A549 (cell line): ENCODE results near the gene LAIR1. TPM values are rescaled to one million over a fixed set of nuclear protein-coding genes. Genes with fewer than 3 reads are reported as not detected.

Source experiments
- ATAC-seq, 2 experiments: fragments of 200-7000 bp in 1 of 2; fragments of >200 bp in 1 of 2; cut with Nextera tagmentation in 1 of 2; cut with Tn5 transposase in 1 of 2; 3 replicates each; pipeline versions ENCODE4 v1.8.0 to v1.9.1; 2018 to 2020; ENCODE audit warnings: mild to moderate bottlenecking in 1 of 2, moderate library complexity in 1 of 2
- CTCF ChIA-PET: fragments of 300-600 bp; sonication (Branson Sonifier 250); formaldehyde crosslinking; extraction: SDS; loops from one replicate; lab custom pipeline; 2021; ENCODE audit warnings: antibody characterized with exemption, inconsistent platforms; lab: Yijun Ruan, JAX
- POLR2A ChIA-PET: fragments of 350-600 bp; formaldehyde crosslinking; extraction: SDS; loops from one replicate; lab custom pipeline; 2021; ENCODE audit warnings: antibody characterized with exemption, inconsistent platforms; lab: Yijun Ruan, JAX
- DNase-seq, 2 experiments: peaks; one replicate each; pipeline versions ENCODE4 v3.0.0 to v3.0.0-alpha.2; 2011 to 2016; ENCODE audit warnings: low read depth in 1 of 2, low spot score in 1 of 2
- FAIRE-seq: peaks from 2 replicates; lab custom pipeline; 2011; peaks lifted over from hg19 to GRCh38; lab: Jason Lieb, UNC
- H3K27ac ChIP-seq, 2 experiments: fragments of >200 bp; sonication (Bioruptor Twin); formaldehyde crosslinking; 3 replicates each; pipeline ENCODE4 v1.5.1; 2016 to 2017
- H3K4me1 ChIP-seq: fragments of >200 bp; sonication (Bioruptor Twin); formaldehyde crosslinking; 3 replicates; pipeline ENCODE4 v1.6.1; 2016
- H3K4me2 ChIP-seq: fragments of >200 bp; sonication (Bioruptor Twin); formaldehyde crosslinking; 3 replicates; pipeline ENCODE4 v1.6.1; 2016
- H3K4me3 ChIP-seq: fragments of >200 bp; sonication (Bioruptor Twin); formaldehyde crosslinking; 3 replicates; pipeline ENCODE4 v1.5.1; 2016
- H3K9me3 ChIP-seq: fragments of >200 bp; sonication (Bioruptor Twin); formaldehyde crosslinking; 3 replicates; pipeline ENCODE4 v1.6.1; 2016
- CBX2 ChIP-seq: fragments of 200-600 bp; sonication (generic); IDR thresholded peaks from 2 replicates; pipeline ENCODE4 v1.6.1; 2016; ENCODE audit warnings: low read depth, mild to moderate bottlenecking, borderline replicate concordance
- CHD2 ChIP-seq: fragments of 150-350 bp; IDR thresholded peaks from 2 replicates; pipeline ENCODE4 v1.6.1; 2014; ENCODE audit warnings: low read length; ENCODE audit not compliant: partially characterized antibody
- EHF ChIP-seq: fragments of 250-450 bp; sonication (Bioruptor Pico); IDR thresholded peaks from 2 replicates; pipeline ENCODE4 v1.5.0; 2020; ENCODE audit warnings: mild to moderate bottlenecking
- EHMT2 ChIP-seq: fragments of 200-600 bp; sonication (generic); IDR thresholded peaks from 2 replicates; pipeline ENCODE4 v1.6.1; 2016; ENCODE audit warnings: antibody characterized with exemption, low read depth, mild to moderate bottlenecking, moderate library complexity
- EP300 ChIP-seq, 2 experiments: fragments of >200 bp; sonication (Bioruptor Twin); formaldehyde crosslinking; IDR thresholded peaks; 2 replicates in 1 of 2; 3 replicates in 1 of 2; pipeline ENCODE4 v1.6.1; 2016 to 2017
- FOSB ChIP-seq: fragments of 250-450 bp; sonication (Bioruptor Pico); IDR thresholded peaks from 2 replicates; pipeline ENCODE4 v1.5.0; 2020; ENCODE audit warnings: mild to moderate bottlenecking, moderate library complexity
- FOSL2 ChIP-seq, 2 experiments: fragments of 450-650 bp in 1 of 2; fragments of >200 bp in 1 of 2; sonication (Bioruptor Twin) in 1 of 2; formaldehyde crosslinking; IDR thresholded peaks; 2 replicates each; pipeline versions ENCODE4 v1.5.0 to v1.6.1; 2016 to 2020; ENCODE audit warnings: mild to moderate bottlenecking in 1 of 2, moderate library complexity in 1 of 2
- FOXS1 ChIP-seq: fragments of 250-450 bp; sonication (Bioruptor Pico); IDR thresholded peaks from 2 replicates; pipeline ENCODE4 v1.5.0; 2020; ENCODE audit warnings: mild to moderate bottlenecking, moderate library complexity
- GATA3 ChIP-seq: IDR thresholded peaks from 2 replicates; pipeline ENCODE4 v1.6.1; 2012; ENCODE audit warnings: borderline replicate concordance
- JUN ChIP-seq, 2 experiments: fragments of >200 bp; sonication (Bioruptor Twin); formaldehyde crosslinking; IDR thresholded peaks; 2 replicates in 1 of 2; 3 replicates in 1 of 2; pipeline ENCODE4 v1.6.1; 2016 to 2017
- MAFK ChIP-seq: fragments of 450-650 bp; IDR thresholded peaks from 2 replicates; pipeline ENCODE4 v1.6.1; 2014; ENCODE audit not compliant: partially characterized antibody
- MYC ChIP-seq: IDR thresholded peaks from 2 replicates; pipeline ENCODE4 v1.6.1; 2012; ENCODE audit warnings: mild to moderate bottlenecking, inconsistent platforms, low read length, improper control_type of control experiment, borderline replicate concordance
- NFE2L2 ChIP-seq: fragments of 150-350 bp; conservative IDR thresholded peaks from 2 replicates; pipeline ENCODE4 v1.6.1; 2014; ENCODE audit warnings: low read length
- NR3C1 ChIP-seq: fragments of >200 bp; sonication (Bioruptor Twin); formaldehyde crosslinking; IDR thresholded peaks from 3 replicates; pipeline ENCODE4 v1.6.1; 2017
- PHF8 ChIP-seq: fragments of 200-600 bp; sonication (generic); IDR thresholded peaks from 2 replicates; pipeline ENCODE4 v1.6.1; 2016; ENCODE audit warnings: low read depth, mild to moderate bottlenecking, antibody characterized with exemption, moderate library complexity, borderline replicate concordance
- RNF2 ChIP-seq: fragments of 200-600 bp; sonication (generic); IDR thresholded peaks from 2 replicates; pipeline ENCODE4 v1.6.1; 2016; ENCODE audit warnings: low read depth, mild to moderate bottlenecking, antibody characterized with exemption, moderate library complexity, borderline replicate concordance
- SMC3 ChIP-seq: fragments of >200 bp; sonication (Bioruptor Twin); formaldehyde crosslinking; IDR thresholded peaks from 3 replicates; pipeline ENCODE4 v1.6.1; 2018; ENCODE audit warnings: inconsistent platforms
- TFCP2L1 ChIP-seq: fragments of 250-450 bp; sonication (Bioruptor Pico); IDR thresholded peaks from 2 replicates; pipeline ENCODE4 v1.5.0; 2021; ENCODE audit warnings: mild to moderate bottlenecking
- ZC3H11A ChIP-seq: fragments of 450-650 bp; IDR thresholded peaks from 2 replicates; pipeline ENCODE4 v1.6.1; 2014; ENCODE audit warnings: antibody characterized with exemption, mild to moderate bottlenecking
- ZFP36 ChIP-seq: fragments of 450-650 bp; IDR thresholded peaks from 2 replicates; pipeline ENCODE4 v1.6.1; 2014; ENCODE audit warnings: borderline replicate concordance; ENCODE audit not compliant: partially characterized antibody
- WGBS: methylation state at CpG from one replicate; pipeline ENCODE4 v1.1.6; 2017; ENCODE audit errors: missing lambda C conversion rate; 5-methylcytosine and 5-hydroxymethylcytosine counted together
- polyA plus RNA-seq, 4 experiments: library from polyadenylated mRNA; depleted of rRNA in 3 of 4; stranded (reverse); fragments of >200 nt; fragmentation: RNase III in 1 of 4; extraction: RNeasy Plus Mini Kit Qiagen cat#74134 plus additional on column Dnase treatment in 1 of 4; gene quantifications; 2 replicates in 3 of 4; 3 replicates in 1 of 4; pipeline ENCODE4 v1.2.3, GENCODE V29; 2011 to 2017
- TF ChIP-seq, protein P1 (sequence below): fragments of >200 bp; sonication (Bioruptor Twin); formaldehyde crosslinking; IDR thresholded peaks from 3 replicates; pipeline ENCODE4 v1.5.1; 2016
- TF ChIP-seq, protein P2 (sequence below): fragments of >200 bp; sonication (Bioruptor Twin); formaldehyde crosslinking; IDR thresholded peaks from 3 replicates; pipeline ENCODE4 v1.6.1; 2016
- TF ChIP-seq, protein P3 (sequence below): fragments of 200-600 bp; sonication (generic); IDR thresholded peaks from 2 replicates; pipeline ENCODE4 v1.6.1; 2016; ENCODE audit warnings: antibody characterized with exemption, mild to moderate bottlenecking, moderate library complexity

LAIR1 gene
- polyA plus RNA-seq, 2 of the 4 experiments (the other 2 are of a cell fraction), result not detected

DNA sequence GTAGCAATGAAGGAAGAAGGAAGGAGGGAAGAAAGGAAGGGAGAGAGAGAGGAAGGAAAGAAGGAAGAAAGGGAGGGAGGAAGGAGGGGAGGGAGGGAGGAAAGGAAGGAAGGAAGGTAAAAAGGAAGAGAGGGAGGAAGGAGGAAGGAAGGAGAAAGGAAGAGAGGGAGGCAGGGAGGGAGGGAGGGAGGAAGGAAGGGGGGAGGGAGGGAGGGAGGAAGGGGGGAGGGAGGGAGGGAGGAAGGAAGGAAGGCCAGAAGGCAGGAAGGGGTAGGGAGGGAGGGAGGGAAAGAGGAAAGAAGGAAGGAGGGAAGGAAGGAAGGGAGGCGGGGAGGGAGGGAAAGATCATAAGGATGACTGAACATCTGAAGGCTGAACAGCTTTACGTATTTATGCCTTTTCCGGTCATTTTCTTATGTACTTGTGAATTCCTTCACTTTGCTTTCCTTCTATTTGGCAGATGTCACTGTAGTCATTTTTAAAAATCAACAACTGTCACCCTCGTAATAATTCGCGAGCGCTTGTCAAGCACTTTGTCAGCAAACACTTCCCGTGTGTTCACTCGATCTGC, 43.8 kb upstream of the LAIR1 start:
- ChIA-PET POLR2A (no interaction called here), CTCF (interaction anchor here (0.9 to 6.1 kb wide), 2 partner anchors 16 to 17 kb away, joined by 3 to 45 read pairs; no protein-coding TSS in a partner anchor)
- WGBS, result 64% methylated on average over 9 of the region's 9 CpGs
- no peak for TF ChIP-seq EHF (CRISPR knock-in tag)
- TF ChIP-seq CBX2, result no peak
- no peak for TF ChIP-seq PHF8
- no peak for TF ChIP-seq SMC3
- no peak for TF ChIP-seq RNF2
- TF ChIP-seq, protein P1, sequence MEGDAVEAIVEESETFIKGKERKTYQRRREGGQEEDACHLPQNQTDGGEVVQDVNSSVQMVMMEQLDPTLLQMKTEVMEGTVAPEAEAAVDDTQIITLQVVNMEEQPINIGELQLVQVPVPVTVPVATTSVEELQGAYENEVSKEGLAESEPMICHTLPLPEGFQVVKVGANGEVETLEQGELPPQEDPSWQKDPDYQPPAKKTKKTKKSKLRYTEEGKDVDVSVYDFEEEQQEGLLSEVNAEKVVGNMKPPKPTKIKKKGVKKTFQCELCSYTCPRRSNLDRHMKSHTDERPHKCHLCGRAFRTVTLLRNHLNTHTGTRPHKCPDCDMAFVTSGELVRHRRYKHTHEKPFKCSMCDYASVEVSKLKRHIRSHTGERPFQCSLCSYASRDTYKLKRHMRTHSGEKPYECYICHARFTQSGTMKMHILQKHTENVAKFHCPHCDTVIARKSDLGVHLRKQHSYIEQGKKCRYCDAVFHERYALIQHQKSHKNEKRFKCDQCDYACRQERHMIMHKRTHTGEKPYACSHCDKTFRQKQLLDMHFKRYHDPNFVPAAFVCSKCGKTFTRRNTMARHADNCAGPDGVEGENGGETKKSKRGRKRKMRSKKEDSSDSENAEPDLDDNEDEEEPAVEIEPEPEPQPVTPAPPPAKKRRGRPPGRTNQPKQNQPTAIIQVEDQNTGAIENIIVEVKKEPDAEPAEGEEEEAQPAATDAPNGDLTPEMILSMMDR, result no peak
- TF ChIP-seq GATA3, result no peak
- no peak for TF ChIP-seq EP300 (IDR thresholded peaks at IDR 0.05)
- TF ChIP-seq CHD2, result no peak
- no peak for TF ChIP-seq ZC3H11A
- TF ChIP-seq NFE2L2, result no peak
- TF ChIP-seq JUN (IDR thresholded peaks at IDR 0.05), result no peak
- FAIRE-seq, result no peak
- H3K4me2 ChIP-seq, result no peak overlapping the region
- H3K4me3 ChIP-seq, result no peak overlapping the region
- H3K4me1 ChIP-seq, result no peaks in the 10 kb centered on the region
- no peak overlapping the region for H3K27ac ChIP-seq
- DNase-seq, result no peak
- no peak for ATAC-seq
- H3K9me3 ChIP-seq, result 0 out of 3 replicates have a peak, but pooled peaks cover 13% of the 10 kb centered on the region

- DNase-seq (no peak), FAIRE-seq (no peak), ATAC-seq (no peak)
- POLR2A ChIA-PET, result no interaction called here
- TF ChIP-seq TFCP2L1 (CRISPR knock-in tag) (no peak), ZFP36 (no peak), JUN (IDR thresholded peaks at IDR 0.05) (no peak), NFE2L2 (no peak), MYC (no peak), FOSL2 (IDR thresholded peaks at IDR 0.05) (no peak), FOSL2 (CRISPR knock-in tag; IDR thresholded peaks at IDR 0.05) (no peak), FOXS1 (CRISPR knock-in tag) (no peak), FOSB (CRISPR knock-in tag) (no peak), PHF8 (no peak), EHMT2 (no peak), EHF (CRISPR knock-in tag) (no peak), NR3C1 (no peak), MAFK (no peak)
- TF ChIP-seq, protein P2, sequence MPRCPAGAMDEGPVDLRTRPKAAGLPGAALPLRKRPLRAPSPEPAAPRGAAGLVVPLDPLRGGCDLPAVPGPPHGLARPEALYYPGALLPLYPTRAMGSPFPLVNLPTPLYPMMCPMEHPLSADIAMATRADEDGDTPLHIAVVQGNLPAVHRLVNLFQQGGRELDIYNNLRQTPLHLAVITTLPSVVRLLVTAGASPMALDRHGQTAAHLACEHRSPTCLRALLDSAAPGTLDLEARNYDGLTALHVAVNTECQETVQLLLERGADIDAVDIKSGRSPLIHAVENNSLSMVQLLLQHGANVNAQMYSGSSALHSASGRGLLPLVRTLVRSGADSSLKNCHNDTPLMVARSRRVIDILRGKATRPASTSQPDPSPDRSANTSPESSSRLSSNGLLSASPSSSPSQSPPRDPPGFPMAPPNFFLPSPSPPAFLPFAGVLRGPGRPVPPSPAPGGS, result no peak
- TF ChIP-seq, protein P3, sequence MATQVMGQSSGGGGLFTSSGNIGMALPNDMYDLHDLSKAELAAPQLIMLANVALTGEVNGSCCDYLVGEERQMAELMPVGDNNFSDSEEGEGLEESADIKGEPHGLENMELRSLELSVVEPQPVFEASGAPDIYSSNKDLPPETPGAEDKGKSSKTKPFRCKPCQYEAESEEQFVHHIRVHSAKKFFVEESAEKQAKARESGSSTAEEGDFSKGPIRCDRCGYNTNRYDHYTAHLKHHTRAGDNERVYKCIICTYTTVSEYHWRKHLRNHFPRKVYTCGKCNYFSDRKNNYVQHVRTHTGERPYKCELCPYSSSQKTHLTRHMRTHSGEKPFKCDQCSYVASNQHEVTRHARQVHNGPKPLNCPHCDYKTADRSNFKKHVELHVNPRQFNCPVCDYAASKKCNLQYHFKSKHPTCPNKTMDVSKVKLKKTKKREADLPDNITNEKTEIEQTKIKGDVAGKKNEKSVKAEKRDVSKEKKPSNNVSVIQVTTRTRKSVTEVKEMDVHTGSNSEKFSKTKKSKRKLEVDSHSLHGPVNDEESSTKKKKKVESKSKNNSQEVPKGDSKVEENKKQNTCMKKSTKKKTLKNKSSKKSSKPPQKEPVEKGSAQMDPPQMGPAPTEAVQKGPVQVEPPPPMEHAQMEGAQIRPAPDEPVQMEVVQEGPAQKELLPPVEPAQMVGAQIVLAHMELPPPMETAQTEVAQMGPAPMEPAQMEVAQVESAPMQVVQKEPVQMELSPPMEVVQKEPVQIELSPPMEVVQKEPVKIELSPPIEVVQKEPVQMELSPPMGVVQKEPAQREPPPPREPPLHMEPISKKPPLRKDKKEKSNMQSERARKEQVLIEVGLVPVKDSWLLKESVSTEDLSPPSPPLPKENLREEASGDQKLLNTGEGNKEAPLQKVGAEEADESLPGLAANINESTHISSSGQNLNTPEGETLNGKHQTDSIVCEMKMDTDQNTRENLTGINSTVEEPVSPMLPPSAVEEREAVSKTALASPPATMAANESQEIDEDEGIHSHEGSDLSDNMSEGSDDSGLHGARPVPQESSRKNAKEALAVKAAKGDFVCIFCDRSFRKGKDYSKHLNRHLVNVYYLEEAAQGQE, result no peak
- H3K4me3 ChIP-seq, result no peak overlapping the region
- 21% methylated on average over 7 of the region's 7 CpGs for WGBS
- no peaks in the 10 kb centered on the region for H3K4me1 ChIP-seq
- no peak overlapping the region for H3K4me2 ChIP-seq
- no peak overlapping the region for H3K27ac ChIP-seq
- CTCF ChIA-PET, result interaction anchor here (0.9 to 6.1 kb wide), 3 partner anchors 16 to 443 kb away, joined by 3 to 45 read pairs (median 3); no protein-coding TSS in a partner anchor
- 0 out of 3 replicates have a peak, but pooled peaks cover 13% of the 10 kb centered on the region for H3K9me3 ChIP-seq
These were observed 43.0 kb upstream of the LAIR1 start for GRCh38 chr19:54407780-54408179.
